ENCODE data around the gene AUTS2.

DNA sequence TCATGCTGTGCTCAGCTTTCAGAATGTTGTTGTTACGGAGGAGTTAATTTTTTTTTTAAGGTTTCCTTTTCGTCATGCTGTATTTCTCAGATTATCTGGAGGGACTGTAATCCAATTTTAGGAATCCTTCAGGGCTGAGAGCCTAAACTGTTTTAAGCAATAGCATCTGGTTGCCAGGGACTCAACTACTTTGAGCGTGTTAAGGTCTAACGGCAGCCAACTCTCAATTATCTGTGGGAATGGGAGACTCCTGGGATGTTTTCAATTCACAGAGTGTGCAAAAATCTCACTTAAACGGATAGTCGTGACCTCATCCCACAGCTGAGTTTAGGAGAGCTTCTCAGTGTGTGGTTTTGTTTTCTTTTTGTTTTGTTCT, 291.7 kb downstream of the AUTS2 start:
- no peak for TF ChIP-seq CTCF (IDR thresholded peaks at IDR 0.05)
- TF ChIP-seq E2F1 (CRISPR knock-in tag; IDR thresholded peaks at IDR 0.05): no peak
- TF ChIP-seq TEAD4 (CRISPR knock-in tag; IDR thresholded peaks at IDR 0.05): no peak
- no peak for TF ChIP-seq E2F5 (CRISPR knock-in tag; IDR thresholded peaks at IDR 0.05)
- TF ChIP-seq, protein P1, sequence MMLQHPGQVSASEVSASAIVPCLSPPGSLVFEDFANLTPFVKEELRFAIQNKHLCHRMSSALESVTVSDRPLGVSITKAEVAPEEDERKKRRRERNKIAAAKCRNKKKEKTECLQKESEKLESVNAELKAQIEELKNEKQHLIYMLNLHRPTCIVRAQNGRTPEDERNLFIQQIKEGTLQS (CRISPR knock-in tag; conservative IDR thresholded peaks at IDR 0.05): no peak
- no peak for TF ChIP-seq MYBL2 (CRISPR knock-in tag; IDR thresholded peaks at IDR 0.05)
